Measurements from ENCODE around the gene TGFB1I1.

Gene TGFB1I1

GRCh38 chr16:31471875-31472708 lies at the start of gene TGFB1I1:
Gene TGFB1I1 (plus strand): TSS chr16:31472152. CDS start chr16:31472189, 37 bp downstream.
- H3K4me3 ChIP-seq (ENCODE audit: low read length): peak within 1 kb of the TSS; percentile 60
- H3K36me3 ChIP-seq (ENCODE audit: control insufficient read depth, low read depth, low read length): no peaks in the 10 kb centered on the region
- no peak within 1 kb of the TSS for H3K27ac ChIP-seq (ENCODE audit: low read length)
- H3K4me1 ChIP-seq (ENCODE audit: control insufficient read depth, low read depth, low read length): peaks cover 4% of the 10 kb centered on the region
- peak within 1 kb of the TSS; percentile 20 for H3K9ac ChIP-seq (ENCODE audit: low read length)
- H3K9me3 ChIP-seq (ENCODE audit: control insufficient read depth, low read depth, low read length): no peaks in the 10 kb centered on the region
- peaks cover 30% of the 10 kb centered on the region for H3K27me3 ChIP-seq (ENCODE audit: control insufficient read depth, insufficient read depth, low read length)

DNA sequence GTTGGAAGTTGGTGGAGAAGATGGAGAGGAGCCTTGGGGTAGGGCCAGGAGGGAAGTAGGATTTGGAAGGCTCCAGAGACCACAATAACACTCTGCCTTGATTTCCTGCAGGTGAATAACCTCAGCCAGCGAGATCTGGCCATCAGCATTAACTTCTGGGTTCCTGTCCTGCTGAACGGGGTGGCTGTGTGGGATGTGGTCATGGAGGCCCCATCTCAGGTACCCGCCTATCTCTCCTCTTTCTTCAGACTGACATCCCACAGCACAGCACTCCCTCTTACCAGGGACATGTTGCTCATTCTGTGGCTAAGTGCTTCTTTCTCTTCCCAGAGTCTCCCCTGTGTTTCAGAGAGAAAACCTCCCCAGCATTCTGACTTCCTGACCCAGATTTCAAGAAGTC lies 48.7 kb upstream of the TGFB1I1 start:
- Histone ChIP-seq H3K9me3 (ENCODE audit: control insufficient read depth, low read depth, low read length) (no peaks in the 10 kb centered on the region), H3K27ac (ENCODE audit: low read length) (no peak overlapping the region), H3K4me3 (ENCODE audit: low read length) (no peak overlapping the region), H3K27me3 (ENCODE audit: control insufficient read depth, insufficient read depth, low read length) (no peaks in the 10 kb centered on the region), H3K9ac (ENCODE audit: low read length) (no peak overlapping the region), H3K36me3 (ENCODE audit: control insufficient read depth, low read depth, low read length) (no peaks in the 10 kb centered on the region), H3K4me1 (ENCODE audit: control insufficient read depth, low read depth, low read length) (no peaks in the 10 kb centered on the region)

GRCh38 chr16:31423801-31424200 lies 48.2 kb upstream of the TGFB1I1 start:
- Histone ChIP-seq H3K4me3 (ENCODE audit: low read length) (no peak overlapping the region), H3K27me3 (ENCODE audit: control insufficient read depth, insufficient read depth, low read length) (no peaks in the 10 kb centered on the region), H3K27ac (ENCODE audit: low read length) (no peak overlapping the region), H3K4me1 (ENCODE audit: control insufficient read depth, low read depth, low read length) (no peaks in the 10 kb centered on the region), H3K9ac (ENCODE audit: low read length) (no peak overlapping the region), H3K36me3 (ENCODE audit: control insufficient read depth, low read depth, low read length) (no peaks in the 10 kb centered on the region), H3K9me3 (ENCODE audit: control insufficient read depth, low read depth, low read length) (no peaks in the 10 kb centered on the region)

DNA sequence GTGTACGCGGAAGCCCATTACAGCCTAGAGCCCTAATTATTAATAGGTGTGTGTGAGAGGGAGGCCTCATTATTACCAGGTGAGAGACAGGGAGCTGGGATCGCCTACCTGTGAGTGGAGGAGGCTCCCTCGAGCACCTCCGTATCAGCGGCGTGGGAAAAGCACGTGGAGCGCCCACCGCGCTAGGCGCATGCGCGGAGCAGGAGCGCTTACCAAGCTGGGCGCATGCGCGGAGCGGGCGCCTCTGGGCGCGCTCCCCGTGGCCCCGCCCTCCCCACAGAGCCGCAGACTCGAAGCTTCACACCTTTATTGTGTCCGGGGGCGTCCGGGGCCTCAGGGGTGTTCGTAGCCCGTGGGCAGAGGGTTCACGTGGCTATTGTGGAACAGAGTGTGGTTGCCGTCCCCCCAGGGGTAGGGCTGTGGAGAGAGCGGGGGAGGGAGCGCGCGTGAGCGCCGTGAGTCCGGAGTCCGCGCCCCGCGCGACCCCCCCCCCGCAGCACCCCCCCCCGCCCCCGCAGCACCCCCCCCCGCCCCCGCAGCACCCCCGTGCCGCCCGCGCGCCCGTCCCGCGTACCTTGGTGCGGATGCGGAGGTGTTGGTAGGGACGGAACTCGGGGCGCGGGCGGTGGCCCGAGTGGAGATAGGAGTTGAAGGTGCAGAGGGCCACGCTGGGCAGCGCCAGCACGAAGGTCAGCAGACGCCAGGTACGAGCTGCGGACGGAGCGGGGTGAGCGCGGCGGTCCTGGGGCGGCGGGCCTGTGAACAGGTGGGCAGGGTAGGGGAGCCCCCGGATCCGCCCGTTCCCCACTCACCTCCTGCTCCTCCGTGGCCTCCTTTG lies 44.3 kb upstream of the TGFB1I1 start:
- no peaks in the 10 kb centered on the region for H3K4me1 ChIP-seq (ENCODE audit: control insufficient read depth, low read depth, low read length)
- no peak overlapping the region for H3K27ac ChIP-seq (ENCODE audit: low read length)
- H3K9me3 ChIP-seq (ENCODE audit: control insufficient read depth, low read depth, low read length): no peaks in the 10 kb centered on the region
- H3K36me3 ChIP-seq (ENCODE audit: control insufficient read depth, low read depth, low read length): no peaks in the 10 kb centered on the region
- no peak overlapping the region for H3K9ac ChIP-seq (ENCODE audit: low read length)
- H3K27me3 ChIP-seq (ENCODE audit: control insufficient read depth, insufficient read depth, low read length): no peaks in the 10 kb centered on the region
- no peak overlapping the region for H3K4me3 ChIP-seq (ENCODE audit: low read length)

DNA sequence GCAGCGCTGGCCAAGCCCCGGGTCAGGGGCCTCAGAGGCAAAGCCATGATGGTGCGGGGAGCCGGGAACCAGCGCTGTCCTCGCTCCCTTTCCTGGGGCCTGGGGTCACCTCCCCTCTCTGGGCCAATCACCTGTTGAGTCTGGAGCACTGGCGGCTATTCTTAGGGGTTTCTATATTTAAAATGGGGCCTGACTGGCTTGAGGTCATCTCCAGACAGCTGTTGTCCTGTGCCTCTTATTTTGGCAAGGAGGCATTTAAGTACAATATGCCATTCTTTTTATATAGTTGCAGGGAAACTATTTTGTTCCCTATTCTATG lies 43.7 kb upstream of the TGFB1I1 start, which contains the start of gene COX6A2:
Gene COX6A2 (minus strand): TSS at position 82 of the 319 bp plus-strand sequence. CDS start 35 bp downstream, at position 47.
- no peaks in the 10 kb centered on the region for H3K4me1 ChIP-seq (ENCODE audit: control insufficient read depth, low read depth, low read length)
- H3K27me3 ChIP-seq (ENCODE audit: control insufficient read depth, insufficient read depth, low read length): no peaks in the 10 kb centered on the region
- H3K4me3 ChIP-seq (ENCODE audit: low read length): no peak within 1 kb of the TSS
- H3K9me3 ChIP-seq (ENCODE audit: control insufficient read depth, low read depth, low read length): no peaks in the 10 kb centered on the region
- no peak within 1 kb of the TSS for H3K9ac ChIP-seq (ENCODE audit: low read length)
- H3K27ac ChIP-seq (ENCODE audit: low read length): no peak within 1 kb of the TSS
- no peaks in the 10 kb centered on the region for H3K36me3 ChIP-seq (ENCODE audit: control insufficient read depth, low read depth, low read length)

DNA sequence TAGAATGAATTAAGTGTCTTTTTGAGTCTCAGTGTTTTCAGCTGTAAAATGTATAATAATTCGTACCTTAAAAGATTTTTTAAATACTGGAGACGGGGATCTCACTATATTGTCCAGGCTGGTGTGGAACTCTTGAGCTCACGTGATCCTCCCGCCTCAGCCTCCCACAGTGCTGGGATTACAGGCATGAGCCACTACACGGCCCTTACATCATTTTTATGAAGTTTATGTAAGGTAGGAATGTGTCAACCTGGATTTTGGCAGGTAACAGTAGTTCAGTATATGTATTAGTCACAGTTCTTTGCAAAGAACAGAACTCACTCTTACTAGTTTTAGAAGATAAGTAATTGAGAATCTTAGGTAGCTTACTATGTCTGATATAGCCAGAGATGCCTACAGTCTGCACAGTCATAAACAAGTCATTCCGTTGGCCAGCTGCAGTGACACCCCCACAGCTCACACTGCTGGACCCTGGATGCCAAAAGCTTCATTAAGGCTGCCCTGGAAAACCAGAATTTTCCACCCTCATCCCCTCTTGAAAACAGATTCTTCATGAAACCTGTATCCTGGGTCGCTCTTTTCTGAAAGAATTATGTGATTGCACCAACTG lies 43.2 kb upstream of the TGFB1I1 start:
- Histone ChIP-seq H3K36me3 (ENCODE audit: control insufficient read depth, low read depth, low read length) (no peaks in the 10 kb centered on the region), H3K4me1 (ENCODE audit: control insufficient read depth, low read depth, low read length) (no peaks in the 10 kb centered on the region), H3K27ac (ENCODE audit: low read length) (no peak overlapping the region), H3K9me3 (ENCODE audit: control insufficient read depth, low read depth, low read length) (no peaks in the 10 kb centered on the region), H3K9ac (ENCODE audit: low read length) (no peak overlapping the region), H3K4me3 (ENCODE audit: low read length) (no peak overlapping the region), H3K27me3 (ENCODE audit: control insufficient read depth, insufficient read depth, low read length) (no peaks in the 10 kb centered on the region)

GRCh38 chr16:31429314-31429713 lies 42.6 kb upstream of the TGFB1I1 start:
- Histone ChIP-seq H3K27ac (ENCODE audit: low read length) (no peak overlapping the region), H3K36me3 (ENCODE audit: control insufficient read depth, low read depth, low read length) (no peaks in the 10 kb centered on the region), H3K27me3 (ENCODE audit: control insufficient read depth, insufficient read depth, low read length) (no peaks in the 10 kb centered on the region), H3K9me3 (ENCODE audit: control insufficient read depth, low read depth, low read length) (no peaks in the 10 kb centered on the region), H3K9ac (ENCODE audit: low read length) (no peak overlapping the region), H3K4me3 (ENCODE audit: low read length) (no peak overlapping the region), H3K4me1 (ENCODE audit: control insufficient read depth, low read depth, low read length) (no peaks in the 10 kb centered on the region)

DNA sequence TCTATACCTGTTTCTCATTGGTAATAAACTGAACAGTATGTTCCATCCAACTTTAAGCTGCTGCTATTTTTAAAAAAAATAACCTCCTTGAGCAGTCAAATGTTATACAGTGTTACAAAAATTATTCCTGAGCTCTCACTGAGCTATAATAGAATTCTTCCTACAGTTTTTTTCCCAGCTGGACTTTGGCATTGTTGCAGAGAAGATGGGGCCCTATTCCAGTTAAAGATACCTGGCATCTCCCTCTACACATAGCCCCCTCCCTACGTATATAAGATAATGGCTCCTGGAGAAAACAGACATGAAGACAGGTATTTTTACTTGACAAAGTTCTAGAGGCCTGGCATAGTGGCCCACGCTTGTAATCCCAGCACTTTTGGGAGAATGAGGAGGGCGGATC lies 42.2 kb upstream of the TGFB1I1 start:
- no peaks in the 10 kb centered on the region for H3K4me1 ChIP-seq (ENCODE audit: control insufficient read depth, low read depth, low read length)
- no peaks in the 10 kb centered on the region for H3K27me3 ChIP-seq (ENCODE audit: control insufficient read depth, insufficient read depth, low read length)
- no peak overlapping the region for H3K27ac ChIP-seq (ENCODE audit: low read length)
- H3K4me3 ChIP-seq (ENCODE audit: low read length): no peak overlapping the region
- H3K9me3 ChIP-seq (ENCODE audit: control insufficient read depth, low read depth, low read length): no peaks in the 10 kb centered on the region
- no peaks in the 10 kb centered on the region for H3K36me3 ChIP-seq (ENCODE audit: control insufficient read depth, low read depth, low read length)
- H3K9ac ChIP-seq (ENCODE audit: low read length): no peak overlapping the region

- no peaks in the 10 kb centered on the region for H3K9me3 ChIP-seq (ENCODE audit: control insufficient read depth, low read depth, low read length)
- H3K4me1 ChIP-seq (ENCODE audit: control insufficient read depth, low read depth, low read length): no peaks in the 10 kb centered on the region
- no peaks in the 10 kb centered on the region for H3K27me3 ChIP-seq (ENCODE audit: control insufficient read depth, insufficient read depth, low read length)
- H3K4me3 ChIP-seq (ENCODE audit: low read length): no peak overlapping the region
- no peak overlapping the region for H3K27ac ChIP-seq (ENCODE audit: low read length)
- H3K9ac ChIP-seq (ENCODE audit: low read length): no peak overlapping the region
- H3K36me3 ChIP-seq (ENCODE audit: control insufficient read depth, low read depth, low read length): no peaks in the 10 kb centered on the region
These were observed 41.4 kb upstream of the TGFB1I1 start for GRCh38 chr16:31430380-31431052.

DNA sequence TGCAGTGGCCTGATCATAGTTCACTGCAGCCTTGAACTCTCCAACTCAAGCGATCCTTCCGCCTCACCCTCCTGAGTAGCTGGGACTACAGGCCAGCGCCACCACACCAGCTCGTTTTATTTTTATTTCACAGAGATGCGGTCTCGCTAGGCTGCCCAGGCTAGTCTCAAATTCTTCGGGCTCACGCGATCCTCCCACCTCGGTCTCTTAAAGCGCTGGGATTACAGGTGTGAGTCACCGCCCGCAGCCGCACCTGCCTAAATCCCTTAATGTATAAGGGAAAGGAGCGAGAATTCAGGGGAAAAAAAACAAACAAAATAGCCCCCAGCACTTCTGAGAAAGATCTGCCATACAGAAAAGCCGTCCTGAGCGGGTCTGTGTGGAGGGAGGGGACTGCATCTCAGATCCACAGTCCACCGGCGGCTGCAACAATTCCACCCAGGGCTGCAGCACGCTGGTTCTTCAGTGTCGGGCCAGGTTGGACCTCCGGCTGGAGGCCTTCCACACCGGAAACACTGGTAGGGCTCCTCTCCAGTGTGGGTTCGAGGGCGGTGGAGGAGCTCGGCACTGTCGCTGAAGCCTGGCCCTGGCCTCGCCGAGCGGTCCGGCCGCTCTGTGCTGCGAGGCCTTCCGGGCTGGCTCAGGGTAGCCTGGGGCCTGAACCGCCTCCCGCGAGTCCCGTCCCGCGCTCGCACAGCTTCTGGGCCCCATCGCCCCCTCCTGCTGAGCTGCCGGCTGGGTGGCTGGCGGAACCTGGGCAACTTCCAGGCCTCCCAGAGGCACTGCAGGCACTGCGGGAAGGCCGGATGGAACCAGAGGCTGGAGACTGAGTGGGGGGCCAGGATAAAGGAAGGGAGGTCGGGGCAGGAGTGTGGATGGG lies 36.4 kb upstream of the TGFB1I1 start:
- Histone ChIP-seq H3K4me1 (ENCODE audit: control insufficient read depth, low read depth, low read length) (no peaks in the 10 kb centered on the region), H3K27me3 (ENCODE audit: control insufficient read depth, insufficient read depth, low read length) (no peaks in the 10 kb centered on the region), H3K36me3 (ENCODE audit: control insufficient read depth, low read depth, low read length) (no peaks in the 10 kb centered on the region), H3K27ac (ENCODE audit: low read length) (no peak overlapping the region), H3K4me3 (ENCODE audit: low read length) (no peak overlapping the region), H3K9ac (ENCODE audit: low read length) (no peak overlapping the region), H3K9me3 (ENCODE audit: control insufficient read depth, low read depth, low read length) (no peaks in the 10 kb centered on the region)

Measured in iPS-18a (cell line).